GM13977 (cell line): Measurements from ENCODE around the gene NCF2.

Experiments used
- DNase-seq: peaks from one replicate; pipeline ENCODE4 v3.0.0; 2012; ENCODE audit warnings: low spot score
- CTCF ChIP-seq: IDR thresholded peaks from 2 replicates; pipeline ENCODE4 v1.5.1; 2012; ENCODE audit warnings: mild to moderate bottlenecking, control low read depth; ENCODE audit not compliant: insufficient read depth; ENCODE audit errors: extremely low read depth, missing control alignments
- in situ Hi-C: fragments of 300-500 bp; cut with MboI; formaldehyde crosslinking; loops from one replicate; pipeline ENCODE4 v1.12.0; 2022; ENCODE audit warnings: low sequenced_read_pairs, low pct_unique_long_range_greater_than_20kb, mixed read lengths, inconsistent platforms; ENCODE audit not compliant: unreplicated experiment

Gene NCF2

DNA sequence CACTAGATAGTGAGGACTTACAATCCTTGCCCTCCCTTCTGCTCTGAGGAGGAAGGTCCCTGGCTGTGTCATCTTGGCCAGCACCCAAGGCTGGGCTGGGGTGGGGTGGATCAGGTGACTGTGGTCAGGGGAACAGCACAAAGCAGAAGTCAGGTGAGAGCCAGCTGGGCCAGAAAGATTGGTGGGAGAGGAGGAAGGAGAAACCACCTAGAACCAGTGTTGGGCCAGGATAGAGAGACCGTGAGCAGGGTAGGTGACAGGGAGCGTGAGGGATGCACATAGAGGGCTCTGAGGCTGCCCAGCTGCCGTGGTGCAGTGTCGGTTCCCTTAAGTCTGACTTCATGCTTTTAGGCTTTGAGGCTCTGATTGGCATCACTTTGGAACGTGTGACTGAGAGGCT is 22.7 kb downstream of the NCF2 start:
- in situ Hi-C loops, result no loop called here
- no peak for DNase-seq
- TF ChIP-seq CTCF, result no peak

DNA sequence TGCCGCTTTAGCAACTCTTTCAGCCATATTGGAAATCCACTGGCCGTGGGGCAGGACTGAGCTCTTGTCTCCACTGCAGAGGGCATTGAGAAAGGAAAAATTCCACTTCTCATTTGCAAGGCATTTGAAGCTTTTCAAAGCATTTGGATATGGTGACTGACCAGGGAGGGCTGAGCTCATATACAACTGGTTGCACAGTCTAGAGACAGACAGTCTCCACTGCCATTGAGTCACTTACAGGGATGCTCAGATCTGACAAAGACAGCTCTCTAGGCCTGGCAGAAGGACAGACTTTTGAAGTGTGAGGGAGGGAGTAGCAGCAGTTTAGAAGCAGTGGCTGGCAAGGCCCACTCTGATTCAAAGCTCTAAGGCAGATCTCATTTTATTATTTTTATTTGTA is 24.2 kb downstream of the NCF2 start:
- in situ Hi-C loops, result no loop called here
- no peak for TF ChIP-seq CTCF
- DNase-seq, result no peak

GRCh38 chr1:183565261-183565660 is 25.0 kb downstream of the NCF2 start:
- in situ Hi-C loops, result no loop called here
- no peak for TF ChIP-seq CTCF
- no peak for DNase-seq

GRCh38 chr1:183562701-183563100 is 27.6 kb downstream of the NCF2 start:
- TF ChIP-seq CTCF, result no peak
- in situ Hi-C loops, result no loop called here

GRCh38 chr1:183559061-183559460 is 31.2 kb downstream of the NCF2 start:
- no peak for DNase-seq
- in situ Hi-C loops, result no loop called here
- TF ChIP-seq CTCF, result no peak

More at GRCh38 chr1:183562701-183563100, 27.6 kb downstream of the NCF2 start:
- no peak for DNase-seq

DNA sequence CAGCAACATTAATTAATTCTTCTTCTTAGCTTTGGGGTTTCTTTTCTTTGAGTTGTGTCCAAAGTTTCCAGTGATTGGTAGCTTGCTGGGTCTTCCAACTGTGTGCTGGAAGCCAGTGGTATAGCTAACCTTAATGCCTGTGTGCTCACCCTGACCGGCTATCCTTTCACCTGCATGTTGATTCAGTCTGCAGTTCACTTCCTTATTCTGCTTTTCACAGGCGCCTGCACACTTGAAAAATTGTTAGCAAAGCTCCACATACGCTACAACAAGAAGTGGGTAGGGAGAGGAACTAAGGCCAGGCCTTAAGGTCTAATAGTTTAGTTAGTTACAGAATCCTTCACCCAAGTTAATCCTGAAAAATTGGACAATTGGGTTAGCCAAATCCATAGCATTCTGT is 35.7 kb downstream of the NCF2 start:
- DNase-seq, result no peak
- TF ChIP-seq CTCF, result no peak
- in situ Hi-C loops, result no loop called here

DNA sequence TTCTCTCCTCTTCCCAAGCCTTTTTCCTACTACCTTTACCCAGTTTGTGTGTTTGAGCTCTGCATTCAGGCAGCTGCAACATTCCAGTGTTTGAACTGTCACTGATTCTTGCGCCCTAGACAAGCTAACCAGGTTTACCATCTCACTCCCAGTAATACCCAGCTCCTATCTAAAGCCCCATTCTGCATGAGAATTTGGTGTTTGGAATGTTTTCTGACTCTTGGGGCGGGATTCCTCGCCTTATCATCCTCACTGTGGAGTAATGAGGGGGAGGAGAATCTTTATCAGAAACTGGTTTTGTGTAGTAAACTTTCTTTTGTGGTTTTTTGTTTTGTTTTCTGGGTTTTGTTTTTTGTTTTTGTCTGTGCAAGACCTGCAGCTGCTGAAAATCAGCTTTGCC is 36.5 kb downstream of the NCF2 start:
- in situ Hi-C loops, result no loop called here
- TF ChIP-seq CTCF, result no peak
- DNase-seq, result no peak
